PFSK-1 (cell line): ENCODE results near the gene CUEDC1.

Experiments
- FOXP2 ChIP-seq: optimal IDR thresholded peaks from 2 replicates; pipeline ENCODE3; 2011; ENCODE audit warnings: borderline replicate concordance, control low read depth, inconsistent platforms; ENCODE audit not compliant: insufficient read depth; ENCODE audit errors: extremely low read length, extremely low read depth
- POLR2AphosphoS5 ChIP-seq: IDR thresholded peaks from 2 replicates; pipeline ENCODE4 v1.6.1; 2012; ENCODE audit warnings: low read depth, mild to moderate bottlenecking, control low read depth, low read length, moderate library complexity
- REST ChIP-seq, 2 experiments: IDR thresholded peaks; 2 replicates each; pipeline versions ENCODE4 v1.6.1 to v1.8.0; 2011 to 2012; ENCODE audit warnings: low read depth in 2 of 2, low read length in 2 of 2, control low read depth in 1 of 2, inconsistent platforms in 1 of 2, mild to moderate bottlenecking in 1 of 2, moderate library complexity in 1 of 2; ENCODE audit not compliant: insufficient read depth in 1 of 2
- SIN3A ChIP-seq: IDR thresholded peaks from 2 replicates; pipeline ENCODE4 v1.6.1; 2012; ENCODE audit warnings: mild to moderate bottlenecking, low read length, moderate library complexity, borderline replicate concordance; ENCODE audit not compliant: insufficient read depth
- TAF1 ChIP-seq: IDR thresholded peaks from 2 replicates; pipeline ENCODE4 v1.6.1; 2012; ENCODE audit warnings: low read length, control low read depth, borderline replicate concordance; ENCODE audit not compliant: insufficient read depth

The CUEDC1 gene

GRCh38 chr17:57935833-57936807 is 19.1 kb downstream of the CUEDC1 start:
- no peak for TF ChIP-seq SIN3A
- no peak for TF ChIP-seq POLR2AphosphoS5
- no peak for TF ChIP-seq REST (IDR thresholded peaks at IDR 0.05; ENCODE audit: insufficient read depth in 1 of 2, low read depth in 2 of 2, low read length in 2 of 2)
- no peak for TF ChIP-seq FOXP2
- TF ChIP-seq TAF1 = no peak

- TF ChIP-seq POLR2AphosphoS5 (no peak), FOXP2 (no peak), REST (IDR thresholded peaks at IDR 0.05; ENCODE audit: insufficient read depth in 1 of 2, low read depth in 2 of 2, low read length in 2 of 2) (no peak), SIN3A (no peak), TAF1 (no peak)
These were observed 23.6 kb downstream of the CUEDC1 start for GRCh38 chr17:57931488-57932137.

- TF ChIP-seq POLR2AphosphoS5 (no peak), FOXP2 (no peak), SIN3A (no peak), REST (IDR thresholded peaks at IDR 0.05; ENCODE audit: insufficient read depth in 1 of 2, low read depth in 2 of 2, low read length in 2 of 2) (no peak), TAF1 (no peak)
These were observed 25.0 kb downstream of the CUEDC1 start for GRCh38 chr17:57930239-57930638.

- no peak for TF ChIP-seq FOXP2
- TF ChIP-seq SIN3A = no peak
- no peak for TF ChIP-seq POLR2AphosphoS5
- TF ChIP-seq TAF1 = no peak
- no peak for TF ChIP-seq REST (IDR thresholded peaks at IDR 0.05; ENCODE audit: insufficient read depth in 1 of 2, low read depth in 2 of 2, low read length in 2 of 2)
These were observed 25.8 kb downstream of the CUEDC1 start for GRCh38 chr17:57929386-57929785.
